ENCODE results near the gene ISCA2.

Gene ISCA2

DNA sequence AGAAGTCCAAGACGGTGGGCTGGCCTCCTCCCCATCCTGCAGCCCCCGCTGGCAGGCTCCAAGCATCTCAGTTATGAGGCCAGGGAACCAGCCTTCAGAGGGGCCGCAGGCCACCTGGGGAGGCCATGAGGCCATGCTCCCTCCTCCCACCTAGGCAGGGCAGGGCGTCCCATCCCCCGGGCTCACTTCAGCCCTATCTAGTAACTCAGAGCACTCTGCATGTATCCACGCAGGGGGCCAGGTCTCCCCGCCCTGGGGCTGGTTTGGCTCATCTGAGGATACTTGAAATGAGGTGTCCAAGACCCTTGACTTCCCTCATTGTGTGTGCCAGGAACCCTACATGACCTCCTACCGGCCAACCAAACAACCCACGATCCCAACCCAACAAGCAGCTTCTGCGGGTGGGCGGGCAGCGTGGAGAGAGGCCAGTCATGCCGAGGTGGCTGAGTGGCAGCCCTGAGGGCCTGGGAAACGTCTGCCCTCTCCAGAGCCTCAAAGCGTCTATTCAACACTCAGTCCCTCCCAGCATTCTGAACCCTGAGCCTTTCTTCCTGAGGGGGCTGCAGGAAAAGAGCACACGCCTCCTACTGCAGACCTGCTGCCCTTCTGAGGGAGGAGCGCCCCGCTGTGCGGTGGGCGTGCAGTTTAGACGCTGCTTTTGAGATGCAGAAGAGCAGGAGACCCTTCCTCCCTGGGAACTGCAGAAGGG, 16.8 kb downstream of the ISCA2 start:
- no peak overlapping the region for H4K5ac ChIP-seq (ENCODE audit: low read length)
- no peak overlapping the region for H3K4me2 ChIP-seq (ENCODE audit: low read length)
- no peak overlapping the region for H3K27ac ChIP-seq (ENCODE audit: low read depth, low read length)
- H3K4ac ChIP-seq (ENCODE audit: low read depth, low read length): no peak overlapping the region
- H3K4me1 ChIP-seq (ENCODE audit: control insufficient read depth, low read depth, low read length): no peaks in the 10 kb centered on the region
- H2AK5ac ChIP-seq (ENCODE audit: low read length): no peak overlapping the region
- H3K9ac ChIP-seq (ENCODE audit: low read length): no peak overlapping the region
- no peaks in the 10 kb centered on the region for H3K79me1 ChIP-seq (ENCODE audit: low read length)
- H3K56ac ChIP-seq (ENCODE audit: low read length): no peak overlapping the region
- H2BK5ac ChIP-seq (ENCODE audit: low read length): no peak overlapping the region
- H4K8ac ChIP-seq (ENCODE audit: low read depth, low read length): no peak overlapping the region
- H3K79me2 ChIP-seq (ENCODE audit: control insufficient read depth, insufficient read depth, low read length): no peaks in the 10 kb centered on the region
- H3K4me3 ChIP-seq (ENCODE audit: low read length): no peak overlapping the region
- H3K23ac ChIP-seq (ENCODE audit: low read length): peak overlapping the region; percentile 61
- H3K27me3 ChIP-seq (ENCODE audit: insufficient read depth, low read length, poor library complexity): no peaks in the 10 kb centered on the region
- H3K36me3 ChIP-seq (ENCODE audit: control insufficient read depth, insufficient read depth, low read length): no peaks in the 10 kb centered on the region
- no peak overlapping the region for H2BK120ac ChIP-seq (ENCODE audit: low read depth, low read length)
- H3K18ac ChIP-seq (ENCODE audit: low read length): no peak overlapping the region
- H2BK15ac ChIP-seq (replicated peaks; ENCODE audit: low read depth): no peak overlapping the region
- no CpG with 5 or more reads among the region's 21 CpGs for WGBS (ENCODE audit: extremely low coverage, insufficient coverage, low lambda C conversion rate)
- no peak for DNase-seq

DNA sequence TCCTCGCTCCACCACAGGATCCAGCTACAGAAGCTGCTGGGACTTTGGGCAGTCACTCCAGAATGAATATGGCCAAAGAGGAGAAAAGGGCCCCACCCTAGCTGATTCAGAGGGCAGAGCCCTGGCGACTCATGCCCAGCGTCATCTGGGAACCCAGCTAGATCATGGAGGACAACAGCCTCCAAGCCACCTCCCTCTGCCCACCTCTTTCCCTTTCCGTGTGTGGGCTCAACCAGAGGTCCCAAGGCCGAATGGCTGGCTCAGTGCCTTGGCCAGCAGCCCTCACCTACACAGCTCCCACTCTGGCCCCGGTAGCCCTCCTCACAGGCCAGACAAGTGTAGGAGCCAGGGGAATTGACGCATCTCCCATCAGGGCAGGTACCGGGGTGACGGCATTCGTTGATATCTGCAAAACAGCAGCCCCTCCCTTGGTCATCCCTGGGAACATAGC, 17.4 kb downstream of the ISCA2 start:
- DNase-seq: no peak
- Histone ChIP-seq H3K4me3 (ENCODE audit: low read length) (no peak overlapping the region), H3K18ac (ENCODE audit: low read length) (no peak overlapping the region), H3K4me1 (ENCODE audit: control insufficient read depth, low read depth, low read length) (no peaks in the 10 kb centered on the region), H4K5ac (ENCODE audit: low read length) (no peak overlapping the region), H4K8ac (ENCODE audit: low read depth, low read length) (no peak overlapping the region), H3K27me3 (ENCODE audit: insufficient read depth, low read length, poor library complexity) (no peaks in the 10 kb centered on the region), H3K4ac (ENCODE audit: low read depth, low read length) (no peak overlapping the region), H2AK5ac (ENCODE audit: low read length) (no peak overlapping the region), H3K4me2 (ENCODE audit: low read length) (no peak overlapping the region), H2BK5ac (ENCODE audit: low read length) (no peak overlapping the region), H3K23ac (ENCODE audit: low read length) (no peak overlapping the region), H3K27ac (ENCODE audit: low read depth, low read length) (no peak overlapping the region), H2BK120ac (ENCODE audit: low read depth, low read length) (no peak overlapping the region), H3K79me2 (ENCODE audit: control insufficient read depth, insufficient read depth, low read length) (no peaks in the 10 kb centered on the region), H3K36me3 (ENCODE audit: control insufficient read depth, insufficient read depth, low read length) (no peaks in the 10 kb centered on the region), H2BK15ac (replicated peaks; ENCODE audit: low read depth) (no peak overlapping the region), H3K9ac (ENCODE audit: low read length) (no peak overlapping the region), H3K79me1 (ENCODE audit: low read length) (no peaks in the 10 kb centered on the region), H3K56ac (ENCODE audit: low read length) (no peak overlapping the region)
- no CpG with 5 or more reads among the region's 10 CpGs for WGBS (ENCODE audit: extremely low coverage, insufficient coverage, low lambda C conversion rate)

DNA sequence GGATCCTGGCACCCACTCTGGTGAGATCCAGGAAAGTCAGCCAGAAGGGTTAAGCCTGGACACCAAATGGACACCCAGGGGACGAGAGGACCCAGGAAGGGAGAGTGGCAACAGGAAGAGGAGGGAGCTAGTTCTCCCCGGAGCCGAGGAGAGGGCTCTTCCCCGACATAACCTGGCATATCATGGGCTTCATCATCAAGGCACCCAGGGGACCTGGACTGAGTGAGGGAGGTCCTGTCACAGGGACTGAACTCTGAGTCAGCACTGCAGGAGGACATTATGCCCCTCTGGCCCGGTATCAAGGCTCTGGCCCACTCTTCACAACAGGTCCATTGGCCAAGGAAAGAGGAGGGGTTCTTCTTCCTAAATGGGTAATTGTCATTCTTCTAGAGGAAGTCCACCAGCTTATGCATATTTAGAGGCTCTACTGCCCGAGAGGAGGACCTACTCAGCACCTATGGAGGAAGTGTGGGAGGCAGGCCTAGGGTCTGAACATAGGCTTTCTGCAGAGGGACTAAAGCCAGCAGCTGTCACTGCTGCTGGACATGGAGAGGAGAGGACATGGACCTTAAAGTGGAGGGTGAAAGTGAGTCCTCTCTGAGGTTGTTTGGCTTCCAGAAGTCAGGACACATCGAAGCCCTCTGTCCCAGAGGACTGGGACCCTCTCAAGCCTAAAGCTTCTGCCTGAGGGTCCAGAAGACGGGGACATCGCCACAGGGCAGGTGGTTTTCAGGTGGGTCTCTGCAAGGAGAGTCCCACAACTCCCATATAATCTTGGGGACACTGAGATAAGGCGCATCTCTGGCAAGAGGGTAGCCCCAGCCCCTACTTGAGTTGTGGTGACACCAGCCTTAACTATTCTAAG, 18.6 kb downstream of the ISCA2 start:
- no peak overlapping the region for H2BK15ac ChIP-seq (replicated peaks; ENCODE audit: low read depth)
- no peak overlapping the region for H3K27ac ChIP-seq (ENCODE audit: low read depth, low read length)
- H4K8ac ChIP-seq (ENCODE audit: low read depth, low read length): no peak overlapping the region
- no peaks in the 10 kb centered on the region for H3K79me2 ChIP-seq (ENCODE audit: control insufficient read depth, insufficient read depth, low read length)
- H4K5ac ChIP-seq (ENCODE audit: low read length): no peak overlapping the region
- H3K4me2 ChIP-seq (ENCODE audit: low read length): no peak overlapping the region
- no peaks in the 10 kb centered on the region for H3K79me1 ChIP-seq (ENCODE audit: low read length)
- H3K9ac ChIP-seq (ENCODE audit: low read length): no peak overlapping the region
- no peak overlapping the region for H3K23ac ChIP-seq (ENCODE audit: low read length)
- H3K4me3 ChIP-seq (ENCODE audit: low read length): no peak overlapping the region
- no peak overlapping the region for H3K18ac ChIP-seq (ENCODE audit: low read length)
- H2BK5ac ChIP-seq (ENCODE audit: low read length): no peak overlapping the region
- H3K56ac ChIP-seq (ENCODE audit: low read length): no peak overlapping the region
- H3K4ac ChIP-seq (ENCODE audit: low read depth, low read length): no peak overlapping the region
- H2AK5ac ChIP-seq (ENCODE audit: low read length): no peak overlapping the region
- no peaks in the 10 kb centered on the region for H3K27me3 ChIP-seq (ENCODE audit: insufficient read depth, low read length, poor library complexity)
- H3K36me3 ChIP-seq (ENCODE audit: control insufficient read depth, insufficient read depth, low read length): no peaks in the 10 kb centered on the region
- no peak for DNase-seq
- WGBS (ENCODE audit: extremely low coverage, insufficient coverage, low lambda C conversion rate): no CpG with 5 or more reads among the region's 10 CpGs
- no peaks in the 10 kb centered on the region for H3K4me1 ChIP-seq (ENCODE audit: control insufficient read depth, low read depth, low read length)
- H2BK120ac ChIP-seq (ENCODE audit: low read depth, low read length): no peak overlapping the region

DNA sequence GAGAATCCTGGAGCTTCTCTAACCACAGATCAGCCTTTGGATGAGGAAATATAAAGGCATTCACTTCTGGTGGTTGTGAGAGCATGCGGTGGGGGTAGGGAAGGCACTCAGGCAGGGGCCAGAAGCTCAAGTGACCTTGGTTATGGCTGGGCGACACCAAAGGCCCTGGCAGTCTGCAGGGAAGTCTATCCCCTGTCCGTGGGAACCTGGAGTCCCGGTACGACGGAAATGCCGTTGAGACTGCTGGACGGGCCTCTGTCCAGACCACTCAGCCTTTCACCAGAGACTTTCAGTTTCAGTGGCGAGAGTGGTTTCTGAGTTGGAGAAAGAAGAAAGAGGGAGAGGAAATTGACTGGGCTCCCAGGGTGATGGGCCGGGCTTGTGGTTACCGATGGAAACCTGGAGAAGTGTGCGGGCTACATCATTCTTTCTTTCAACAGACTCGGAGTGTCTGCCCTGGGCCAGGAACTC, 20.9 kb downstream of the ISCA2 start:
- Histone ChIP-seq H3K4me2 (ENCODE audit: low read length) (no peak overlapping the region), H3K23ac (ENCODE audit: low read length) (no peak overlapping the region), H3K79me1 (ENCODE audit: low read length) (no peaks in the 10 kb centered on the region), H4K8ac (ENCODE audit: low read depth, low read length) (no peak overlapping the region), H3K27me3 (ENCODE audit: insufficient read depth, low read length, poor library complexity) (no peaks in the 10 kb centered on the region), H3K36me3 (ENCODE audit: control insufficient read depth, insufficient read depth, low read length) (no peaks in the 10 kb centered on the region), H3K56ac (ENCODE audit: low read length) (no peak overlapping the region), H2BK5ac (ENCODE audit: low read length) (no peak overlapping the region), H3K4me3 (ENCODE audit: low read length) (no peak overlapping the region), H3K4me1 (ENCODE audit: control insufficient read depth, low read depth, low read length) (no peaks in the 10 kb centered on the region), H2AK5ac (ENCODE audit: low read length) (no peak overlapping the region), H3K27ac (ENCODE audit: low read depth, low read length) (no peak overlapping the region), H3K9ac (ENCODE audit: low read length) (no peak overlapping the region), H3K79me2 (ENCODE audit: control insufficient read depth, insufficient read depth, low read length) (no peaks in the 10 kb centered on the region), H4K5ac (ENCODE audit: low read length) (no peak overlapping the region), H3K4ac (ENCODE audit: low read depth, low read length) (no peak overlapping the region), H3K18ac (ENCODE audit: low read length) (no peak overlapping the region), H2BK15ac (replicated peaks; ENCODE audit: low read depth) (no peak overlapping the region), H2BK120ac (ENCODE audit: low read depth, low read length) (no peak overlapping the region)
- DNase-seq: no peak
- no CpG with 5 or more reads among the region's 13 CpGs for WGBS (ENCODE audit: extremely low coverage, insufficient coverage, low lambda C conversion rate)

DNA sequence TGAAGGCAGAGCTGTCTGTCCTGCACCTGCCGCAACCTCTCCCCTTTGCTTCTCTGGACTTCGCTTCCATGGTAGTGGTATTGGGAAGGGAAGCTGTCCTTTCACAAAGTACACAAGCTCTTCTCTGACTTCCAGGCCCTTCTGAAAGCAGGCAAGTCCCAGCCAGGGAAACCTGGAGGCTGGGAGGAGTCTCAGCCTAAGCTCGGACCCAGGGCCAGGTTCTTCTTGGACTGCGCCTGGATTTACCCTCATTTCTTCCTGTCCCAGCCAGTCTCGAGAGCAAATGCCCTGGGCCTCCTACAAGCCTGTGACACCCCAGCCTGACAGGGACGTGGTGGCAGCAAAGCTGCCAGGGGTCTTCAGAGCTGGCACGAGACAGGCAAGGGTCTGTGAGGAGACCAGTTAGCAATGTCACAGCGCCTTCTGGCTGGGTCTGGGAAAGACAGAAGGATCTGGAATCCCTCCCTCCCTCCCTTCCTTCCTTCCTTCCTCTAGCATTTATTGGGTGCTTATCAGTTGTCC, 22.4 kb downstream of the ISCA2 start:
- H2BK15ac ChIP-seq (replicated peaks; ENCODE audit: low read depth): no peak overlapping the region
- H2BK120ac ChIP-seq (ENCODE audit: low read depth, low read length): no peak overlapping the region
- H2BK5ac ChIP-seq (ENCODE audit: low read length): no peak overlapping the region
- no peak overlapping the region for H2AK5ac ChIP-seq (ENCODE audit: low read length)
- H3K4ac ChIP-seq (ENCODE audit: low read depth, low read length): no peak overlapping the region
- H3K4me2 ChIP-seq (ENCODE audit: low read length): no peak overlapping the region
- H3K27me3 ChIP-seq (ENCODE audit: insufficient read depth, low read length, poor library complexity): no peaks in the 10 kb centered on the region
- H3K18ac ChIP-seq (ENCODE audit: low read length): no peak overlapping the region
- no peak for DNase-seq
- H3K23ac ChIP-seq (ENCODE audit: low read length): no peak overlapping the region
- no peaks in the 10 kb centered on the region for H3K79me2 ChIP-seq (ENCODE audit: control insufficient read depth, insufficient read depth, low read length)
- no peak overlapping the region for H3K56ac ChIP-seq (ENCODE audit: low read length)
- H3K9ac ChIP-seq (ENCODE audit: low read length): no peak overlapping the region
- H3K79me1 ChIP-seq (ENCODE audit: low read length): no peaks in the 10 kb centered on the region
- no peak overlapping the region for H4K8ac ChIP-seq (ENCODE audit: low read depth, low read length)
- no peaks in the 10 kb centered on the region for H3K36me3 ChIP-seq (ENCODE audit: control insufficient read depth, insufficient read depth, low read length)
- no CpG with 5 or more reads among the region's 8 CpGs for WGBS (ENCODE audit: extremely low coverage, insufficient coverage, low lambda C conversion rate)
- no peaks in the 10 kb centered on the region for H3K4me1 ChIP-seq (ENCODE audit: control insufficient read depth, low read depth, low read length)
- no peak overlapping the region for H3K4me3 ChIP-seq (ENCODE audit: low read length)
- H3K27ac ChIP-seq (ENCODE audit: low read depth, low read length): no peak overlapping the region
- H4K5ac ChIP-seq (ENCODE audit: low read length): no peak overlapping the region
